ENCODE measurements around the gene VAT1L. TPM values are rescaled to one million over a fixed set of nuclear protein-coding genes. Genes with fewer than 3 reads are reported as not detected.

VAT1L gene
- total RNA-seq, 2 donors from 2014 or later, result 0.33 to 2.3 TPM

- no peaks in the 10 kb centered on the region for H3K9me3 ChIP-seq
- intact Hi-C loops (cut with DNase I), result no loop called here
- no peak overlapping the region for H3K4me3 ChIP-seq
- H3K27ac ChIP-seq, result no peak overlapping the region
- no peaks in the 10 kb centered on the region for H3K4me1 ChIP-seq
- no peaks in the 10 kb centered on the region for H3K27me3 ChIP-seq
- WGBS, 2 donors, result 9 to 10% methylated on average over 2 of the region's 2 CpGs
- no peak for ATAC-seq
- TF ChIP-seq, protein P1, sequence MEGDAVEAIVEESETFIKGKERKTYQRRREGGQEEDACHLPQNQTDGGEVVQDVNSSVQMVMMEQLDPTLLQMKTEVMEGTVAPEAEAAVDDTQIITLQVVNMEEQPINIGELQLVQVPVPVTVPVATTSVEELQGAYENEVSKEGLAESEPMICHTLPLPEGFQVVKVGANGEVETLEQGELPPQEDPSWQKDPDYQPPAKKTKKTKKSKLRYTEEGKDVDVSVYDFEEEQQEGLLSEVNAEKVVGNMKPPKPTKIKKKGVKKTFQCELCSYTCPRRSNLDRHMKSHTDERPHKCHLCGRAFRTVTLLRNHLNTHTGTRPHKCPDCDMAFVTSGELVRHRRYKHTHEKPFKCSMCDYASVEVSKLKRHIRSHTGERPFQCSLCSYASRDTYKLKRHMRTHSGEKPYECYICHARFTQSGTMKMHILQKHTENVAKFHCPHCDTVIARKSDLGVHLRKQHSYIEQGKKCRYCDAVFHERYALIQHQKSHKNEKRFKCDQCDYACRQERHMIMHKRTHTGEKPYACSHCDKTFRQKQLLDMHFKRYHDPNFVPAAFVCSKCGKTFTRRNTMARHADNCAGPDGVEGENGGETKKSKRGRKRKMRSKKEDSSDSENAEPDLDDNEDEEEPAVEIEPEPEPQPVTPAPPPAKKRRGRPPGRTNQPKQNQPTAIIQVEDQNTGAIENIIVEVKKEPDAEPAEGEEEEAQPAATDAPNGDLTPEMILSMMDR (IDR thresholded peaks at IDR 0.05), result peak in 4 of 7 experiments; percentile 7 to 43 (median 22)
- no peak for TF ChIP-seq POLR2A (IDR thresholded peaks at IDR 0.05)
- H3K36me3 ChIP-seq (replicated peaks in 1 of 2; ENCODE audit: insufficient read depth in 1 of 2, low read depth in 2 of 2), result no peaks in the 10 kb centered on the region
- DNase-seq, result no peak
These were observed 5.7 kb upstream of the VAT1L start for GRCh38 chr16:77782694-77783093.

DNA sequence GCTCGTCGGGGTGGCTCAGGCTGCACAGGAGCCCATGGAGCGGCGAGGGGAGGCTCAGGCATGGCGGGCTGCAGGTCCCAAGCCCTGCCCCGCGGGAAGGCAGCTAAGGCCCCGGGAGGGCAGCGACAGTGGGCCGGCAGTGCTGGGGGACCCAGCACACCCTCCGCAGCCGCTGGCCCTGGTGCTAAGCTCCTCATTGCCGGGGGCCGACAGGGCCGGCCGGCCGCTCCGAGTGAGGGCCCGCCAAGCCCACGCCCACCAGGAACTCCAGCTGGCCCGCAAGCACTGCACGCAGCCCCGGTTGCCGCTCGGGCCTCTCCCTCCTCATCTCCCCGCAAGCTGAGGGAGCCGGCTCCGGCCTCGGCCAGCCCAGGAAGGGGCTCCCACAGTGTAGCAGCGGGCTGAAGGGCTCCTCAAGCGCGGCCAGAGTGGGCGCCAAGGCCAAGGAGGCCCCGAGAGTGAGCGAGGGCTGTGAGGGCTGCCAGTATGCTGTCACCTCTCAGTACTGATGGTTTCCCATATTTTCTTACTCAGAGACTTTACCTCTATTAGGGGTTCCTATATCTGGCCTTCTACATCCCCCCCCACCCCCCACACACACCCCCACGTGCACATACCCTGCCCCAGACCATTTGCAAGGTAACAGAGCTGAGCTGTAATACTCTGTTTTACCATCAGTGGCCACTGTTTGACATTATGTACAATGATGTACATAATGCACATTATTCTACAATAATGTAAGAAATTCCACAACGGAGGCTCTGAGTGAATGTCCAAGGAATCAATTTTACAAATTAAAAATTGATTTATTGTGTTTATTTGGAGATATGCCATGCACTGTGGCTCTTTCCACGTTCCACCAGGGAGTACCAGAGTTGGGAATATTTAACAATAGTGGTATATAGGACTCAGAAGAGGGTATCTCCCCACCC lies 3.7 kb upstream of the VAT1L start:
- H3K27me3 ChIP-seq, result peaks cover 0 to 13% of the 10 kb centered on the region in 2 donors
- H3K27ac ChIP-seq, result no peak overlapping the region
- ATAC-seq (no peak), DNase-seq (no peak)
- TF ChIP-seq, protein P1 (IDR thresholded peaks at IDR 0.05), result peak in 1 of 7 experiments; percentile 14
- TF ChIP-seq POLR2A (IDR thresholded peaks at IDR 0.05), result no peak
- WGBS, 2 donors, result 58 to 81% methylated on average over 6 to 26 of the region's 38 CpGs
- intact Hi-C loops (cut with DNase I), result no loop called here
- no peaks in the 10 kb centered on the region for H3K36me3 ChIP-seq (replicated peaks in 1 of 2; ENCODE audit: insufficient read depth in 1 of 2, low read depth in 2 of 2)
- H3K4me1 ChIP-seq, result peaks cover 17% of the 10 kb centered on the region
- H3K4me3 ChIP-seq, result no peak overlapping the region
- H3K9me3 ChIP-seq, result no peaks in the 10 kb centered on the region

- DNase-seq, result no peak
- 49 to 66% methylated on average over 2 of the region's 2 CpGs for WGBS, 2 donors
- H3K36me3 ChIP-seq (replicated peaks in 1 of 2; ENCODE audit: insufficient read depth in 1 of 2, low read depth in 2 of 2), result no peaks in the 10 kb centered on the region
- H3K27ac ChIP-seq, result no peak overlapping the region
- H3K4me1 ChIP-seq, result peaks cover 17% of the 10 kb centered on the region
- TF ChIP-seq POLR2A (IDR thresholded peaks at IDR 0.05), result no peak
- TF ChIP-seq, protein P1 (IDR thresholded peaks at IDR 0.05), result no peak
- no peak overlapping the region for H3K4me3 ChIP-seq
- H3K9me3 ChIP-seq, result no peaks in the 10 kb centered on the region
- peaks cover 0 to 16% of the 10 kb centered on the region in 2 donors for H3K27me3 ChIP-seq
- ATAC-seq, result no peak
- intact Hi-C loops (cut with DNase I), result no loop called here
These were observed 3.0 kb upstream of the VAT1L start for GRCh38 chr16:77785373-77785764.

GRCh38 chr16:77786186-77786847 lies 2.0 kb upstream of the VAT1L start:
- TF ChIP-seq, protein P1 (IDR thresholded peaks at IDR 0.05), result no peak
- no peak for TF ChIP-seq POLR2A (IDR thresholded peaks at IDR 0.05)
- no peak for ATAC-seq
- peaks cover 17% of the 10 kb centered on the region for H3K4me1 ChIP-seq
- H3K36me3 ChIP-seq (replicated peaks in 1 of 2; ENCODE audit: insufficient read depth in 1 of 2, low read depth in 2 of 2), result no peaks in the 10 kb centered on the region
- peaks cover 0 to 16% of the 10 kb centered on the region in 2 donors for H3K27me3 ChIP-seq
- 34 to 42% methylated on average over 5 of the region's 5 CpGs for WGBS, 2 donors
- intact Hi-C loops (cut with DNase I), result no loop called here
- no peak overlapping the region for H3K4me3 ChIP-seq
- DNase-seq, result no peak
- no peak overlapping the region for H3K27ac ChIP-seq
- H3K9me3 ChIP-seq, result no peaks in the 10 kb centered on the region
